Breast epithelium (tissue), 3 donors: ENCODE results near the gene SLC16A5.

Source experiments
- POLR2AphosphoS5 ChIP-seq, 3 donors: sonication (generic); formaldehyde crosslinking; IDR thresholded peaks; one replicate each; pipeline ENCODE4 v1.6.1; 2017; ENCODE audit warnings: antibody characterized with exemption in 3 of 3
- TF ChIP-seq, protein P1 (sequence below), 3 donors: fragments of 450-650 bp; IDR thresholded peaks; one replicate each; pipeline ENCODE4 v1.5.1; 2016 to 2017; ENCODE audit warnings: antibody characterized with exemption in 3 of 3, mild to moderate bottlenecking in 3 of 3, moderate library complexity in 3 of 3

DNA sequence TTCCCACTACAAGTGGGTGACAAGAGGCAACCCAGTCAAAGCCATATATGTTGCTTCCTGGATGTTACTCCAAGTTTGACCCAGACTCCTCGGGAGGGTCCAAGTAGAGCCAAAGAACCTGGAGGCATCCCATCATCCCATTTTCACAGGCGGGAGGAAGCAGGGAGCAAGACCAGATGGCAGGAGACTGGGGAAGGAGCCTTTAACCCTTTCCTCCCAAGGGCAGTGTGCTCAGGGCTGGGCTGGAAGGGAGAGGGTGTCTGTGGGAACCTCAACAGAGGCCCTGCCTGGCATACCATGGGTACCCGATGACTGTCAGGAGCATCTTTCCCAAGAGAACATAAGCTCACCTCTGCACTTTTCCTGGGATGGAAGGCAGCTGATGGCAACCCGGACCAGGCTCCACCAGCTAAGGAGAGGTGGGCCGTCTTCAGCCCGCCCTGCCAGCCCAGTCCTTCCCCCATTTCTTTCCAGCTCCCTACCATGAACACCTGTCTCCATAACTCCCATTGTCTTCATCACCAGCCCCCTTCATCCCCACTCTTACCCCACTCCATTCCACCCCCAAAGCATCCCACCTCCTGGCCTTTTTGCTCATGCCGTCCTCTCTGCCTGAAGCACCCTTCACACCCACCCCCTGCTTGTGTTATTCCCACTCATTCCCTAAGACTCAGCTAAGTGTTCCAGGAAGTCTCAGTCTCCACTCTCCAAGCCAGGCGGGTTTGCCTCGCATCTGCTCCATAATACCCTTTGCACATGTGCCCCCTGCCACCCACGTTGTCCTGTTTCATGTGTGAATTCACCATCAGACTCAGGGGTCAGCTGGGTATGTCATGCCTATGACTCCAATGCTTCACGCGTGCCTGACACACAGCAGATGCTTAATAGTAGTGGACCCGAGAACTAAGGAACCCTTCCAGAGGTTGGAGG is 5.9 kb upstream of the SLC16A5 start:
- TF ChIP-seq, protein P1, sequence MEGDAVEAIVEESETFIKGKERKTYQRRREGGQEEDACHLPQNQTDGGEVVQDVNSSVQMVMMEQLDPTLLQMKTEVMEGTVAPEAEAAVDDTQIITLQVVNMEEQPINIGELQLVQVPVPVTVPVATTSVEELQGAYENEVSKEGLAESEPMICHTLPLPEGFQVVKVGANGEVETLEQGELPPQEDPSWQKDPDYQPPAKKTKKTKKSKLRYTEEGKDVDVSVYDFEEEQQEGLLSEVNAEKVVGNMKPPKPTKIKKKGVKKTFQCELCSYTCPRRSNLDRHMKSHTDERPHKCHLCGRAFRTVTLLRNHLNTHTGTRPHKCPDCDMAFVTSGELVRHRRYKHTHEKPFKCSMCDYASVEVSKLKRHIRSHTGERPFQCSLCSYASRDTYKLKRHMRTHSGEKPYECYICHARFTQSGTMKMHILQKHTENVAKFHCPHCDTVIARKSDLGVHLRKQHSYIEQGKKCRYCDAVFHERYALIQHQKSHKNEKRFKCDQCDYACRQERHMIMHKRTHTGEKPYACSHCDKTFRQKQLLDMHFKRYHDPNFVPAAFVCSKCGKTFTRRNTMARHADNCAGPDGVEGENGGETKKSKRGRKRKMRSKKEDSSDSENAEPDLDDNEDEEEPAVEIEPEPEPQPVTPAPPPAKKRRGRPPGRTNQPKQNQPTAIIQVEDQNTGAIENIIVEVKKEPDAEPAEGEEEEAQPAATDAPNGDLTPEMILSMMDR (IDR thresholded peaks at IDR 0.05), result no peak
- TF ChIP-seq POLR2AphosphoS5 (IDR thresholded peaks at IDR 0.05), result no peak
